ENCODE results near the gene NPAS3. TPM values are rescaled to one million over a fixed set of nuclear protein-coding genes. Genes with fewer than 3 reads are reported as not detected.

Gene NPAS3
- total RNA-seq, 1 experiment from 2014 or later: 15.6 TPM

DNA sequence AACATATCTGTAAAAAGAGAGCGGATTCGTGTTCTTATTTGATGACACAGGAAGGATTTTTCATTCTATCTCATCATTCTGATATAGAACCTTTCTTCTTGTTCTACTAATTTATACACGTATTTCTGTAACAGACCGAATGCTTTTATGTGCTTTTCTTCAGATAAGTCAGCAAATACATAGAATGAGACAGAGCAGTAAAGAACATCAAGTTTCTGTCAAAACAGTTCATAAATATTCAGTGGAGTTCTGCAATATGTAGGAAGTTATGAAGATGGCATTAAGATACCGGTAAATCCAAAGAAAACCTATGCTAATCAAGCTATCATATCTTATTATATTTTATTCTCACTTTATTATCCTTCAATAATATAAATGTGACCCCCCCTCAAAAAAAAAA lies 731.6 kb downstream of the NPAS3 start:
- H3K36me3 ChIP-seq (ENCODE audit: insufficient read depth, low read length, poor library complexity, severe bottlenecking): no peaks in the 10 kb centered on the region
- no peak overlapping the region for H3K4me3 ChIP-seq (ENCODE audit: low read depth, low read length, poor library complexity, severe bottlenecking)
- TF ChIP-seq CTCF (conservative IDR thresholded peaks at IDR 0.05; ENCODE audit: low read depth, low read length): no peak
- TF ChIP-seq EZH2 (IDR thresholded peaks at IDR 0.05; ENCODE audit: borderline replicate concordance, low read depth, low read length, poor library complexity, severe bottlenecking): no peak
- H3K27me3 ChIP-seq (replicated peaks; ENCODE audit: insufficient read depth, low read depth, low read length, poor library complexity): no peaks in the 10 kb centered on the region
- ChIA-PET CTCF (interaction anchor here (0.6 kb wide), 1 partner anchor 424 kb away, joined by 3 read pairs; no protein-coding TSS in a partner anchor), POLR2A (ENCODE audit: low non-redundant PET) (no interaction called here)
- H3K27ac ChIP-seq (ENCODE audit: low read depth, low read length, poor library complexity, severe bottlenecking): no peak overlapping the region
- no TSS peak for BruUV-seq (replicated peaks)
- no peaks in the 10 kb centered on the region for H3K4me1 ChIP-seq (ENCODE audit: insufficient read depth, low read length, poor library complexity, severe bottlenecking)
- no peaks in the 10 kb centered on the region for H3K9me3 ChIP-seq (ENCODE audit: low read depth, low read length, poor library complexity, severe bottlenecking)
- DNase-seq (ENCODE audit: low spot score): no peak
- intact Hi-C loops (cut with micrococcal nuclease; ENCODE audit: unreplicated experiment): no loop called here

GRCh38 chr14:33671556-33671955 lies 732.9 kb downstream of the NPAS3 start:
- ChIA-PET CTCF (no interaction called here), POLR2A (ENCODE audit: low non-redundant PET) (no interaction called here)
- H3K9me3 ChIP-seq (ENCODE audit: low read depth, low read length, poor library complexity, severe bottlenecking): no peaks in the 10 kb centered on the region
- intact Hi-C loops (cut with micrococcal nuclease; ENCODE audit: unreplicated experiment): no loop called here
- H3K27me3 ChIP-seq (replicated peaks; ENCODE audit: insufficient read depth, low read depth, low read length, poor library complexity): no peaks in the 10 kb centered on the region
- no peak for DNase-seq (ENCODE audit: low spot score)
- no peak overlapping the region for H3K27ac ChIP-seq (ENCODE audit: low read depth, low read length, poor library complexity, severe bottlenecking)
- no peaks in the 10 kb centered on the region for H3K36me3 ChIP-seq (ENCODE audit: insufficient read depth, low read length, poor library complexity, severe bottlenecking)
- TF ChIP-seq EZH2 (IDR thresholded peaks at IDR 0.05; ENCODE audit: borderline replicate concordance, low read depth, low read length, poor library complexity, severe bottlenecking): no peak
- no peak for TF ChIP-seq CTCF (conservative IDR thresholded peaks at IDR 0.05; ENCODE audit: low read depth, low read length)
- H3K4me1 ChIP-seq (ENCODE audit: insufficient read depth, low read length, poor library complexity, severe bottlenecking): peaks cover 8% of the 10 kb centered on the region
- BruUV-seq (replicated peaks): no TSS peak
- no peak overlapping the region for H3K4me3 ChIP-seq (ENCODE audit: low read depth, low read length, poor library complexity, severe bottlenecking)

DNA sequence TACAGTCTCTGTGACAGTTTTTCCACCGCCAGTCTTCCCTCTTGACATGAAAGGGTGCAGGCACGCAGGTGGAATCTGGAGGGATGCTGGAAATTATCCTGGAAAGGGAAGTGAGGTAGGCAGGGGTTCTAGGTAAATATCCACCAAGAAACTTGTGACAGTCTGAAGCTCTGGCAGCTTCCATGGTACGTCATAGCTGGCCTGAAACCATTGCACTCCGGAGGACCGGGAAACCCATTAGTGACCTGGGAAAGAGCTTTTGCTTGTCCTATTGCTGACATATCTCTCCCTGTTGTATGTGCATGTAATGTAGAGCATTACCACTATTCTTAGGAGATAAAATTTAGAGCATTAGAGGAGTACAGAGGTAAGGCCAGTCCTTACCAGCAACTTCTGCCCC lies 736.2 kb downstream of the NPAS3 start:
- ChIA-PET POLR2A (ENCODE audit: low non-redundant PET) (no interaction called here), CTCF (interaction anchor here (0.5 kb wide), 1 partner anchor 90 kb away, joined by 5 read pairs; no protein-coding TSS in a partner anchor)
- Histone ChIP-seq H3K36me3 (ENCODE audit: insufficient read depth, low read length, poor library complexity, severe bottlenecking) (no peaks in the 10 kb centered on the region), H3K27me3 (replicated peaks; ENCODE audit: insufficient read depth, low read depth, low read length, poor library complexity) (no peaks in the 10 kb centered on the region), H3K4me1 (ENCODE audit: insufficient read depth, low read length, poor library complexity, severe bottlenecking) (peaks cover 20% of the 10 kb centered on the region), H3K27ac (ENCODE audit: low read depth, low read length, poor library complexity, severe bottlenecking) (no peak overlapping the region), H3K4me3 (ENCODE audit: low read depth, low read length, poor library complexity, severe bottlenecking) (no peak overlapping the region), H3K9me3 (ENCODE audit: low read depth, low read length, poor library complexity, severe bottlenecking) (no peaks in the 10 kb centered on the region)
- intact Hi-C loops (cut with micrococcal nuclease; ENCODE audit: unreplicated experiment): no loop called here
- no TSS peak for BruUV-seq (replicated peaks)
- DNase-seq (ENCODE audit: low spot score): no peak
- TF ChIP-seq EZH2 (IDR thresholded peaks at IDR 0.05; ENCODE audit: borderline replicate concordance, low read depth, low read length, poor library complexity, severe bottlenecking) (no peak), CTCF (conservative IDR thresholded peaks at IDR 0.05; ENCODE audit: low read depth, low read length) (no peak)
